ENCODE results near the gene ZNF646.

The ZNF646 gene

DNA sequence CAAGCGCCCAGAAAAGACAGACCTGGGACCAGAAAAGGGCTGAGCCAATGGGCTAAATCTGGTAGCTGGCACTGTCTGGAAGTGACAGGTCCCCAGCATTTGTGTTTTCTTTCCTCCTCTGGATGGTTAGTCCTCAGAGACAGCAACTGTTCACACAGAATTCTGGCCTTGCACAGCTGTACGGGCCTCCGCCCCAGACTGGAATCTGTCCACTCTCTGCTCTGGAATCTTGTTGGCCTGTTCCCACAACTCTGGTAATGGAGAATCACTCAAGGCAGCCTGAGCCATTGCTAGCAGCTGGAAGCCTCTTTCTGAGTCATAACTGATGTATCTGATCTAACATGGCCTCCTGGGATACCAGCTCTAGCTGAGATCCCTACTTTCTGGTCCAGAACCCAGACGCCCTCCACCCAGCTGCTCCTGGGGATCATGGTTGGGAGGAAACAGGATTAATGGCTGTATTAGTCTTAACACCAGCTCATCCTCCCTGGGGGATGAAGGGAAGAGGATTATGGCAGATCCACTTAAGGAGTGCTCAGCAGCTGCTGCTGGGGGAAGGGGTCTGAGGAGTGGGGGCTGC, 9.2 kb upstream of the ZNF646 start:
- Histone ChIP-seq H3K36me3 (ENCODE audit: control insufficient read depth, low read length) (peaks cover 27% of the 10 kb centered on the region), H3K4me1 (ENCODE audit: control insufficient read depth, low read length) (no peaks in the 10 kb centered on the region), H3K4me3 (ENCODE audit: low read length) (no peak overlapping the region), H3K9me2 (replicated peaks; ENCODE audit: control insufficient read depth, low read length) (no peaks in the 10 kb centered on the region), H4K20me1 (ENCODE audit: control insufficient read depth, insufficient read depth, low read depth, low read length) (no peaks in the 10 kb centered on the region), H3F3A (ENCODE audit: control insufficient read depth, insufficient read depth) (no peaks in the 10 kb centered on the region), H3K4me2 (ENCODE audit: low read length) (no peak overlapping the region), H3K27me3 (ENCODE audit: control insufficient read depth, low read length) (no peaks in the 10 kb centered on the region), H3K9me3 (ENCODE audit: control insufficient read depth, insufficient read depth, low read length) (no peaks in the 10 kb centered on the region), H3K79me2 (ENCODE audit: control insufficient read depth, low read length) (peaks cover 43% of the 10 kb centered on the region), H3K27ac (ENCODE audit: low read depth, low read length) (no peak overlapping the region)
- no peak for TF ChIP-seq EZH2phosphoT487 (IDR thresholded peaks at IDR 0.05; ENCODE audit: borderline replicate concordance, low read length)
- TF ChIP-seq, protein P1, sequence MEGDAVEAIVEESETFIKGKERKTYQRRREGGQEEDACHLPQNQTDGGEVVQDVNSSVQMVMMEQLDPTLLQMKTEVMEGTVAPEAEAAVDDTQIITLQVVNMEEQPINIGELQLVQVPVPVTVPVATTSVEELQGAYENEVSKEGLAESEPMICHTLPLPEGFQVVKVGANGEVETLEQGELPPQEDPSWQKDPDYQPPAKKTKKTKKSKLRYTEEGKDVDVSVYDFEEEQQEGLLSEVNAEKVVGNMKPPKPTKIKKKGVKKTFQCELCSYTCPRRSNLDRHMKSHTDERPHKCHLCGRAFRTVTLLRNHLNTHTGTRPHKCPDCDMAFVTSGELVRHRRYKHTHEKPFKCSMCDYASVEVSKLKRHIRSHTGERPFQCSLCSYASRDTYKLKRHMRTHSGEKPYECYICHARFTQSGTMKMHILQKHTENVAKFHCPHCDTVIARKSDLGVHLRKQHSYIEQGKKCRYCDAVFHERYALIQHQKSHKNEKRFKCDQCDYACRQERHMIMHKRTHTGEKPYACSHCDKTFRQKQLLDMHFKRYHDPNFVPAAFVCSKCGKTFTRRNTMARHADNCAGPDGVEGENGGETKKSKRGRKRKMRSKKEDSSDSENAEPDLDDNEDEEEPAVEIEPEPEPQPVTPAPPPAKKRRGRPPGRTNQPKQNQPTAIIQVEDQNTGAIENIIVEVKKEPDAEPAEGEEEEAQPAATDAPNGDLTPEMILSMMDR (IDR thresholded peaks at IDR 0.05; ENCODE audit: low read depth, low read length, poor library complexity, severe bottlenecking): no peak

DNA sequence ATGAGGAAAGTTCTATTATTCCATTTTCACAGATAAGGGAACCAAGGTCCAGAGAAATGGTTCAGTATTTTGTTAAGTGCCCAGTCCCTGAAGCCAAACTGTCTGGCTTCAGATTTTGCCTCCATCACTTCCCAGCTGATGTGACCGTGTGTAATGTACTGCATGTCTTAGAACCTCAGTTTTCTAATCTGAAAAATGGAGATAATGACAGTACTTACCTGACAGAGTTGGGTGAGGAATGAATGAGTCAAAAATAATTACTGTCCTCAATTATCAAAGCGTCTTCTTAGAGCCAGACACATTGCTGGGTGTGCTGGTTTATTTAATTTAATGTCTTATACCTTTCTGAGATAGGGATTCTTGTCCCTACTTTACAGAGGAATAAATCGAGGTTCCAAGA, 6.9 kb upstream of the ZNF646 start:
- Histone ChIP-seq H3K9me2 (replicated peaks; ENCODE audit: control insufficient read depth, low read length) (no peaks in the 10 kb centered on the region), H3K79me2 (ENCODE audit: control insufficient read depth, low read length) (peaks cover 64% of the 10 kb centered on the region), H3K27ac (ENCODE audit: low read depth, low read length) (no peak overlapping the region), H3K27me3 (ENCODE audit: control insufficient read depth, low read length) (no peaks in the 10 kb centered on the region), H4K20me1 (ENCODE audit: control insufficient read depth, insufficient read depth, low read depth, low read length) (no peaks in the 10 kb centered on the region), H3K9me3 (ENCODE audit: control insufficient read depth, insufficient read depth, low read length) (no peaks in the 10 kb centered on the region), H3K4me3 (ENCODE audit: low read length) (no peak overlapping the region), H3K4me2 (ENCODE audit: low read length) (no peak overlapping the region), H3F3A (ENCODE audit: control insufficient read depth, insufficient read depth) (no peaks in the 10 kb centered on the region), H3K36me3 (ENCODE audit: control insufficient read depth, low read length) (peaks cover 15% of the 10 kb centered on the region; the same call in 1 of the 2 replicates), H3K4me1 (ENCODE audit: control insufficient read depth, low read length) (peaks cover 9% of the 10 kb centered on the region)
- TF ChIP-seq, protein P1 (IDR thresholded peaks at IDR 0.05; ENCODE audit: low read depth, low read length, poor library complexity, severe bottlenecking): no peak
- no peak for TF ChIP-seq EZH2phosphoT487 (IDR thresholded peaks at IDR 0.05; ENCODE audit: borderline replicate concordance, low read length)

DNA sequence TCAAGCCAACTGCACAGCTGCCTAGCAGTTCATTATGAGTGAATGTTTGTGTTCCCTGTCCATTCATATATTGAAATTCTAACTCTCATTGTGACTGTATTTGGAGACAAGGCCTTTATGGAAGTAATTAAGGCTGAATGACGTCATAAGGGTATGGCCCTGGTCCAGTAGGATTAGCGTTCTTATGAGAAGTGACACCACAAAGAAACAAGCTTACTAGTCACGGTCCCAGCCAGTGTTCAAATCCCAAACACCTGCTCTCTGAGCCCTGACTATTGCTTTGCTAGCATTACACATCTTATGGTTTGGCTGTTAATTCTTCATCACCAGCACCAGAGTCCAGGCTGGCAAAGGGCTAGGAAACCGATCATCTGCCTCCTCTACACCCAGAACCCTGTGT, 2.4 kb upstream of the ZNF646 start:
- 0 out of 2 replicates have a peak, but pooled peaks cover 2% of the 10 kb centered on the region for H3F3A ChIP-seq (ENCODE audit: control insufficient read depth, insufficient read depth)
- H3K4me2 ChIP-seq (ENCODE audit: low read length): peak overlapping the region; percentile 94
- H3K4me3 ChIP-seq (ENCODE audit: low read length): peak overlapping the region; percentile 91
- peaks cover 22% of the 10 kb centered on the region for H3K4me1 ChIP-seq (ENCODE audit: control insufficient read depth, low read length)
- H3K79me2 ChIP-seq (ENCODE audit: control insufficient read depth, low read length): peaks cover 80% of the 10 kb centered on the region
- TF ChIP-seq EZH2phosphoT487 (IDR thresholded peaks at IDR 0.05; ENCODE audit: borderline replicate concordance, low read length): no peak
- TF ChIP-seq, protein P1 (IDR thresholded peaks at IDR 0.05; ENCODE audit: low read depth, low read length, poor library complexity, severe bottlenecking): no peak
- no peaks in the 10 kb centered on the region for H3K9me3 ChIP-seq (ENCODE audit: control insufficient read depth, insufficient read depth, low read length)
- no peaks in the 10 kb centered on the region for H3K27me3 ChIP-seq (ENCODE audit: control insufficient read depth, low read length)
- H3K36me3 ChIP-seq (ENCODE audit: control insufficient read depth, low read length): peaks cover 22% of the 10 kb centered on the region
- H3K9me2 ChIP-seq (replicated peaks; ENCODE audit: control insufficient read depth, low read length): no peaks in the 10 kb centered on the region
- H4K20me1 ChIP-seq (ENCODE audit: control insufficient read depth, insufficient read depth, low read depth, low read length): peaks cover 5% of the 10 kb centered on the region; the same call in 1 of the 2 replicates
- H3K27ac ChIP-seq (ENCODE audit: low read depth, low read length): no peak overlapping the region
